Stomach (tissue), 9 donors: ENCODE measurements around the gene MRPL54. TPM values are rescaled to one million over a fixed set of nuclear protein-coding genes. Genes with fewer than 3 reads are reported as not detected.
A peak's percentile ranks its signal among the peaks of the same experiment; 100 is the strongest.

Source experiments
- DNase-seq, 2 donors: peaks; one replicate each; pipeline versions ENCODE4 v3.0.0 to v3.0.0-alpha.2; 2013 to 2019
- H3K27ac ChIP-seq, 5 donors: fragments of 200-600 bp in 4 of 5; sonication (generic) in 4 of 5; one replicate each; pipeline ENCODE4 v1.5.1; 2013 to 2019; ENCODE audit warnings: mild to moderate bottlenecking in 1 of 5, moderate library complexity in 1 of 5
- H3K27me3 ChIP-seq, 3 donors: fragments of 200-600 bp; sonication (generic); one replicate each; pipeline ENCODE4 v1.5.1; 2017 to 2019; ENCODE audit warnings: mixed run types in 1 of 3
- H3K36me3 ChIP-seq, 4 donors: fragments of 200-600 bp; sonication (generic); 1 replicate in 3 of 4; 2 replicates in 1 of 4; pipeline ENCODE4 v1.5.1; 2016 to 2019
- H3K4me1 ChIP-seq, 4 donors: fragments of 200-600 bp; sonication (generic); one replicate each; pipeline ENCODE4 v1.5.1; 2016 to 2019
- H3K4me3 ChIP-seq, 4 donors: fragments of 200-600 bp; sonication (generic) in 3 of 4; one replicate each; pipeline ENCODE4 v1.5.1; 2016 to 2019; ENCODE audit warnings: mild to moderate bottlenecking in 1 of 4
- H3K9me3 ChIP-seq, 4 donors: fragments of 200-600 bp; sonication (generic); one replicate each; pipeline ENCODE4 v1.5.1; 2016 to 2019
- CTCF ChIP-seq, 7 experiments: fragments of 450-650 bp in 4 of 7; fragments of 200-600 bp in 3 of 7; sonication (generic) in 3 of 7; IDR thresholded peaks; one replicate each; pipeline ENCODE4 v1.5.1; 2016 to 2019; ENCODE audit warnings: antibody characterized with exemption in 7 of 7, control low read depth in 2 of 7, mild to moderate bottlenecking in 1 of 7
- EP300 ChIP-seq: sonication (generic); formaldehyde crosslinking; IDR thresholded peaks from one replicate; pipeline ENCODE4 v1.6.1; 2017; ENCODE audit warnings: antibody characterized with exemption
- POLR2A ChIP-seq, 4 donors: fragments of 450-650 bp; IDR thresholded peaks; one replicate each; pipeline ENCODE4 v1.6.1; 2016; ENCODE audit warnings: antibody characterized with exemption in 4 of 4, control low read depth in 2 of 4, mild to moderate bottlenecking in 1 of 4, moderate library complexity in 1 of 4
- POLR2AphosphoS5 ChIP-seq, 3 donors: sonication (generic); formaldehyde crosslinking; IDR thresholded peaks; one replicate each; pipeline ENCODE4 v1.6.1; 2016; ENCODE audit warnings: antibody characterized with exemption in 3 of 3
- WGBS, 5 donors: extraction: QIAGEN DNeasy Blood & Tissue Kit in 3 of 5; methylation state at CpG; one replicate each; pipeline versions ENCODE4 v1.1.5 to v1.1.7; 2013 to 2018; 5-methylcytosine and 5-hydroxymethylcytosine counted together
- intact Hi-C: fragments of 100-400 bp; cut with DNase I; formaldehyde crosslinking; loops from one replicate; pipeline ENCODE4 v1.15.1; 2023; ENCODE audit warnings: low total_unique reads
- polyA plus RNA-seq, 3 donors: library from polyadenylated mRNA; stranded (reverse); fragments of 200-250 nt; gene quantifications; one replicate each; pipeline ENCODE4 v1.2.3, GENCODE V29; 2013
- total RNA-seq, 5 donors: library from RNA; depleted of rRNA; stranded (reverse); fragments of >200 nt; gene quantifications; one replicate each; pipeline versions ENCODE4 v1.1.0 to v1.2.3, GENCODE V29; 2014 to 2016
- donor health status: healthy with polysubstance abuse.
- donor health status: Bipolar disorder and iron deficiency.
- donor health status: healthy.

Gene MRPL54
- total and polyA plus RNA-seq, 8 donors, result 15.2 to 221 (median 159) TPM

- peak in 1 of 2 donors; percentile 36 for DNase-seq
- Histone ChIP-seq H3K27ac (peak within 1 kb of the TSS in 3 of 5 donors; percentile 29 to 64 (median 38)), H3K4me1 (peaks cover 0 to 19% (median 12%) of the 10 kb centered on the region in 4 donors), H3K27me3 (peaks cover 7 to 76% (median 34%) of the 10 kb centered on the region in 3 donors), H3K4me3 (peak within 1 kb of the TSS; percentile 37 to 48 (median 43)), H3K9me3 (peaks cover 14 to 27% (median 22%) of the 10 kb centered on the region in 4 donors), H3K36me3 (peaks cover 0 to 12% (median 0%) of the 10 kb centered on the region in 4 donors)
- TF ChIP-seq POLR2AphosphoS5 (IDR thresholded peaks at IDR 0.05) (no peak), POLR2A (IDR thresholded peaks at IDR 0.05) (no peak), EP300 (no peak), CTCF (IDR thresholded peaks at IDR 0.05) (no peak)
- intact Hi-C loops, result no loop called here
- 5 to 13% (median 6%) methylated on average over 28 to 101 of the region's 101 CpGs for WGBS, 5 donors
Measured at GRCh38 chr19:3785938-3786824, 23.7 kb downstream of the MRPL54 start, which contains the start of gene MATK. MATK (minus strand) TSS chr19:3786381; CDS start chr19:3785135, 1,246 bp downstream.

DNA sequence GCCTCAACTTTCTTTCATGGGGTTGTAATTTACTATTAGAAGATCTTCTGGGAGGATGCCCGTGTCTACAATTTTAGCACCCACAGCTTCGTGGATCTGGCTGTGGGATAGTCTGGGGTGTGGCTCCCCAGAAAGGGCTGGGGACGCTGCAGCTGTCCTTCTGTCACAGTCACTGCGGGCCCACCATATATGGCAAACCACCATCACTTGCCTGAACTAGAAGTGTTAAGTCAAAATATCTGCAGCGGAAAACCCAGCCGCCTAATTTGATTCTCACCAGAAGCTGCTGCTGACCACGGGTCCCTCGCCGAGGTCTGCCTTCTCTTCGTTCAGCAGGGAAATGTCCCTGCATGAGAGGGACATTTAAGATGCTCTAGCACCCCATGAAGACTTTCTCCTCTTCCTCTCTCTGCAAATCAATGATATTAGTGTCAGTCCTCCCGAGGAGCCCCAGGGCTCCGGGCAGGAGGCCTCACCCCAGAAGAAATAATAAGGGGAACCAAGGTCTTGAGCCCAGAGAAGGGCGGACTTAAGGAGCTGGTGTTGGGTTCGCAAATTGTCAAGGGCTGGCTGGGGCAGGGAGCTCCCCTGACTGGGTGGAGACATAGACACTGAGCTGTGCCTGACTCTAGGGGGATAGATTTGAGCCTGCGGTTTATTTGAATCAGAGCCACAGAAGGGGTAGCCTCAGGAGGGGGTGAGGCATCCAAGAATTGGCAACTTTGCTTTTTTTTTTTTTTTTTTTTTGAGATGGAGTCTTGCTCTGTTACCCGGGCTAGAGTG is 26.7 kb downstream of the MRPL54 start:
- peak in 1 of 2 donors; percentile 1 for DNase-seq
- Histone ChIP-seq H3K4me3 (no peak overlapping the region), H3K36me3 (no peaks in the 10 kb centered on the region), H3K9me3 (peaks cover 0 to 8% (median 4%) of the 10 kb centered on the region in 4 donors), H3K27me3 (peaks cover 7 to 50% (median 25%) of the 10 kb centered on the region in 3 donors), H3K27ac (no peak overlapping the region), H3K4me1 (peaks cover 0 to 19% (median 12%) of the 10 kb centered on the region in 4 donors)
- 38 to 53% (median 49%) methylated on average over 15 to 16 of the region's 16 CpGs for WGBS, 5 donors
- TF ChIP-seq POLR2AphosphoS5 (IDR thresholded peaks at IDR 0.05) (no peak), CTCF (IDR thresholded peaks at IDR 0.05) (no peak), POLR2A (IDR thresholded peaks at IDR 0.05) (no peak), EP300 (no peak)
- intact Hi-C loops, result no loop called here

GRCh38 chr19:3790209-3790734 is 27.8 kb downstream of the MRPL54 start:
- intact Hi-C loops, result no loop called here
- H3K9me3 ChIP-seq, result peaks cover 0 to 8% (median 4%) of the 10 kb centered on the region in 4 donors
- TF ChIP-seq POLR2A (IDR thresholded peaks at IDR 0.05), result no peak
- TF ChIP-seq POLR2AphosphoS5 (IDR thresholded peaks at IDR 0.05), result no peak
- TF ChIP-seq EP300, result no peak
- TF ChIP-seq CTCF (IDR thresholded peaks at IDR 0.05), result no peak

DNA sequence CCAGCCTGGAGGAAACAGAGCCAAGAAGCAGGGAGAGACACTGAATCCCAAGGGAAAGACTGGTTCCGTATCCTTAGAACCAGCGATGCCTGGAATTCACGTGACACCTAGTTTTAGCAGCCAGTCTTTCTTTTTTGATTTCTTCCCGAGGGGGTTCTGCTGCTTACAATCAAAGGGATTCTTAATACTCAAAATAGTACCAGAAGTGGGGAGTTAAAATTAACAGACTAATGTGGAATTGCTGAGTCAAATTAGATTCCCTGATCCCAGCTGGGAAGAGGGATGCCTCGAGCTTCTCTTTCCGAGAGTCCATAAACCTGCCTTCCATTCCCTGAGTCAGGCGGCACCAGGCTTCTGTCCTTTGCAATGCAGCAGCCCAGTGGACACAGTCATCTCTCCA is 28.5 kb downstream of the MRPL54 start:
- intact Hi-C loops, result no loop called here
- peaks cover 0 to 8% (median 5%) of the 10 kb centered on the region in 4 donors for H3K9me3 ChIP-seq
- peaks cover under 1 to 32% (median 7%) of the 10 kb centered on the region in 3 donors for H3K27me3 ChIP-seq
- peaks cover 0 to 7% (median 2%) of the 10 kb centered on the region in 4 donors for H3K4me1 ChIP-seq
- no peak overlapping the region for H3K27ac ChIP-seq
- TF ChIP-seq POLR2AphosphoS5 (IDR thresholded peaks at IDR 0.05) (no peak), CTCF (IDR thresholded peaks at IDR 0.05) (no peak), POLR2A (IDR thresholded peaks at IDR 0.05) (no peak), EP300 (no peak)
- DNase-seq, result no peak
- H3K4me3 ChIP-seq, result no peak overlapping the region
- 67 to 91% (median 80%) methylated on average over 7 of the region's 7 CpGs for WGBS, 5 donors
- H3K36me3 ChIP-seq, result no peaks in the 10 kb centered on the region

More at GRCh38 chr19:3790209-3790734, 27.8 kb downstream of the MRPL54 start:
- no peak for DNase-seq
- WGBS, 5 donors, result 62 to 74% (median 71%) methylated on average over 6 of the region's 6 CpGs
- Histone ChIP-seq H3K4me1 (peaks cover 0 to 13% (median 8%) of the 10 kb centered on the region in 4 donors), H3K27ac (no peak overlapping the region), H3K27me3 (peaks cover 7 to 39% (median 14%) of the 10 kb centered on the region in 3 donors), H3K4me3 (no peak overlapping the region), H3K36me3 (no peaks in the 10 kb centered on the region)
